Endothelial cell (in vitro differentiated cells): ENCODE results near the gene FDPS. TPM values are rescaled to one million over a fixed set of nuclear protein-coding genes. Genes with fewer than 3 reads are reported as not detected.

ENCODE experiments used
- DNase-seq: peaks from one replicate; pipeline ENCODE4 v3.0.0; 2021; ENCODE audit warnings: low spot score
- H3K27ac Mint-ChIP-seq: one replicate; pipeline ENCODE4 v1.8.0; 2021; ENCODE audit warnings: mixed read lengths, inconsistent platforms; ENCODE audit not compliant: unreplicated experiment
- H3K27me3 Mint-ChIP-seq: one replicate; pipeline ENCODE4 v1.8.0; 2021; ENCODE audit warnings: mild to moderate bottlenecking, moderate library complexity, mixed read lengths, inconsistent platforms; ENCODE audit not compliant: unreplicated experiment
- H3K36me3 Mint-ChIP-seq: one replicate; pipeline ENCODE4 v1.8.0; 2021; ENCODE audit warnings: mild to moderate bottlenecking, low read depth, mixed read lengths, inconsistent platforms; ENCODE audit not compliant: unreplicated experiment
- H3K4me1 Mint-ChIP-seq: one replicate; pipeline ENCODE4 v1.8.0; 2021; ENCODE audit warnings: mild to moderate bottlenecking, mixed read lengths, inconsistent platforms; ENCODE audit not compliant: unreplicated experiment
- H3K4me3 Mint-ChIP-seq: one replicate; pipeline ENCODE4 v1.8.0; 2021; ENCODE audit warnings: mild to moderate bottlenecking, mixed read lengths, inconsistent platforms; ENCODE audit not compliant: unreplicated experiment
- H3K9me3 Mint-ChIP-seq: one replicate; pipeline ENCODE4 v1.8.0; 2021; ENCODE audit warnings: mixed read lengths, inconsistent platforms; ENCODE audit not compliant: unreplicated experiment
- microRNA-seq: library from miRNA; unstranded; fragments of <30 nt; microRNA quantifications from one replicate; pipeline ENCODE4, GENCODE V29; 2020; ENCODE audit not compliant: unreplicated experiment
- total RNA-seq: library from RNA; stranded (reverse); fragmentation: NEBNext Ultra II Directional; extraction: Animal tissue kit (Norgen Biotek cat#: 25700); gene quantifications from one replicate; pipeline ENCODE4 v1.2.1, GENCODE V29; 2021; ENCODE audit not compliant: unreplicated experiment
- TF ChIP-seq, protein P1 (sequence below): fragments of 200-600 bp; sonication (generic); IDR thresholded peaks from one replicate; pipeline ENCODE4 v1.5.0; 2021; ENCODE audit warnings: antibody characterized with exemption; ENCODE audit not compliant: unreplicated experiment

FDPS gene
- total RNA-seq, 1 donor from 2014 or later = 540 TPM

- no peaks in the 10 kb centered on the region for H3K9me3 Mint-ChIP-seq
- H3K27me3 Mint-ChIP-seq = no peaks in the 10 kb centered on the region
- H3K27ac Mint-ChIP-seq = no peak overlapping the region
- no peak for DNase-seq
- H3K4me3 Mint-ChIP-seq = no peak overlapping the region
- no peaks in the 10 kb centered on the region for H3K4me1 Mint-ChIP-seq
- TF ChIP-seq, protein P1, sequence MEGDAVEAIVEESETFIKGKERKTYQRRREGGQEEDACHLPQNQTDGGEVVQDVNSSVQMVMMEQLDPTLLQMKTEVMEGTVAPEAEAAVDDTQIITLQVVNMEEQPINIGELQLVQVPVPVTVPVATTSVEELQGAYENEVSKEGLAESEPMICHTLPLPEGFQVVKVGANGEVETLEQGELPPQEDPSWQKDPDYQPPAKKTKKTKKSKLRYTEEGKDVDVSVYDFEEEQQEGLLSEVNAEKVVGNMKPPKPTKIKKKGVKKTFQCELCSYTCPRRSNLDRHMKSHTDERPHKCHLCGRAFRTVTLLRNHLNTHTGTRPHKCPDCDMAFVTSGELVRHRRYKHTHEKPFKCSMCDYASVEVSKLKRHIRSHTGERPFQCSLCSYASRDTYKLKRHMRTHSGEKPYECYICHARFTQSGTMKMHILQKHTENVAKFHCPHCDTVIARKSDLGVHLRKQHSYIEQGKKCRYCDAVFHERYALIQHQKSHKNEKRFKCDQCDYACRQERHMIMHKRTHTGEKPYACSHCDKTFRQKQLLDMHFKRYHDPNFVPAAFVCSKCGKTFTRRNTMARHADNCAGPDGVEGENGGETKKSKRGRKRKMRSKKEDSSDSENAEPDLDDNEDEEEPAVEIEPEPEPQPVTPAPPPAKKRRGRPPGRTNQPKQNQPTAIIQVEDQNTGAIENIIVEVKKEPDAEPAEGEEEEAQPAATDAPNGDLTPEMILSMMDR = no peak
- peaks cover 49% of the 10 kb centered on the region for H3K36me3 Mint-ChIP-seq
These were observed 34.2 kb downstream of the FDPS start for GRCh38 chr1:155342842-155343241.

- no peaks in the 10 kb centered on the region for H3K4me1 Mint-ChIP-seq
- no peak overlapping the region for H3K4me3 Mint-ChIP-seq
- TF ChIP-seq, protein P1 = no peak
- H3K27me3 Mint-ChIP-seq = no peaks in the 10 kb centered on the region
- DNase-seq = no peak
- no peaks in the 10 kb centered on the region for H3K9me3 Mint-ChIP-seq
- peaks cover 22% of the 10 kb centered on the region for H3K36me3 Mint-ChIP-seq
- H3K27ac Mint-ChIP-seq = no peak overlapping the region
These were observed 44.0 kb downstream of the FDPS start for GRCh38 chr1:155352631-155353030.

- TF ChIP-seq, protein P1 = no peak
- no peaks in the 10 kb centered on the region for H3K27me3 Mint-ChIP-seq
- H3K9me3 Mint-ChIP-seq = no peaks in the 10 kb centered on the region
- H3K27ac Mint-ChIP-seq = no peak overlapping the region
- H3K36me3 Mint-ChIP-seq = peaks cover 9% of the 10 kb centered on the region
- DNase-seq = no peak
- no peaks in the 10 kb centered on the region for H3K4me1 Mint-ChIP-seq
- no peak overlapping the region for H3K4me3 Mint-ChIP-seq
These were observed 51.4 kb downstream of the FDPS start for GRCh38 chr1:155360051-155360450.

Small RNAs within 50 kb of the gene (microRNA-seq; reads per million reads assigned to microRNA genes)
- not detected for gene MIR555

Other genes starting within 250 kb of the FDPS start
- gene EFNA4, start 245.1 kb upstream of the FDPS start, total RNA-seq = 25.2 TPM
- gene EFNA3, start 230.0 kb upstream of the FDPS start, total RNA-seq = 9.6 TPM
- gene EFNA1, start 181.0 kb upstream of the FDPS start, total RNA-seq = 413 TPM
- 43.9 TPM for gene SLC50A1, start 173.0 kb upstream of the FDPS start, total RNA-seq
- gene DPM3, start 168.3 kb upstream of the FDPS start, total RNA-seq = 39.2 TPM
- 173 TPM for gene KRTCAP2, start 135.6 kb upstream of the FDPS start, total RNA-seq
- 8.5 TPM for gene TRIM46, start 135.0 kb upstream of the FDPS start, total RNA-seq
- gene THBS3, start 101.0 kb upstream of the FDPS start, total RNA-seq = 35.5 TPM
- gene MTX1, start 100.2 kb upstream of the FDPS start, total RNA-seq = 38.8 TPM
- 54.1 TPM for gene ENTREP3, start 53.4 kb upstream of the FDPS start, total RNA-seq
- 54.9 TPM for gene SCAMP3, start 46.5 kb upstream of the FDPS start, total RNA-seq
- gene CLK2, start 35.4 kb upstream of the FDPS start, total RNA-seq = 62.8 TPM
- 7.3 TPM for gene HCN3, start 31.4 kb upstream of the FDPS start, total RNA-seq
- not detected for gene PKLR, start 7.4 kb upstream of the FDPS start, total RNA-seq
- 67.1 TPM for gene RUSC1, start 12.0 kb downstream of the FDPS start, total RNA-seq